ENCODE data around the gene POC1B. TPM values are rescaled to one million over a fixed set of nuclear protein-coding genes. Genes with fewer than 3 reads are reported as not detected.

Gene POC1B
- total and polyA plus RNA-seq, 10 donors, result 10.5 to 47.3 (median 30.4) TPM

- H3K4me3 ChIP-seq, result no peak overlapping the region
- 72 to 86% (median 76%) methylated on average over 9 of the region's 9 CpGs for WGBS, 5 donors
- intact Hi-C loops (cut with DNase I; ENCODE audit: low total_unique reads), result no loop called here
- no peaks in the 10 kb centered on the region for H3K9me3 ChIP-seq
- H3K4me1 ChIP-seq, result peaks cover 0 to 26% (median 2%) of the 10 kb centered on the region in 6 donors
- peaks cover 0 to 58% (median 17%) of the 10 kb centered on the region in 6 donors for H3K36me3 ChIP-seq
- H3K27ac ChIP-seq, result peak overlapping the region in 1 of 8 donors; percentile 5
- TF ChIP-seq CTCF (IDR thresholded peaks at IDR 0.05 in 8 of 11, conservative IDR thresholded peaks at IDR 0.05 in 3 of 11) (no peak), POLR2A (IDR thresholded peaks at IDR 0.05) (no peak), POLR2AphosphoS5 (IDR thresholded peaks at IDR 0.05) (no peak)
- no peaks in the 10 kb centered on the region for H3K27me3 ChIP-seq (replicated peaks in 1 of 7)
- DNase-seq, result no peak
These were observed 31.2 kb downstream of the POC1B start for GRCh38 chr12:89494411-89495231.

- TF ChIP-seq POLR2AphosphoS5 (IDR thresholded peaks at IDR 0.05) (no peak), CTCF (IDR thresholded peaks at IDR 0.05 in 8 of 11, conservative IDR thresholded peaks at IDR 0.05 in 3 of 11) (no peak), POLR2A (IDR thresholded peaks at IDR 0.05) (no peak)
- Histone ChIP-seq H3K4me1 (peaks cover 0 to 26% (median 2%) of the 10 kb centered on the region in 6 donors), H3K27me3 (replicated peaks in 1 of 7) (no peaks in the 10 kb centered on the region), H3K4me3 (no peak overlapping the region), H3K27ac (peak overlapping the region in 1 of 8 donors; percentile 5), H3K36me3 (peaks cover 0 to 58% (median 24%) of the 10 kb centered on the region in 6 donors), H3K9me3 (no peaks in the 10 kb centered on the region)
- DNase-seq, result no peak
- intact Hi-C loops (cut with DNase I; ENCODE audit: low total_unique reads), result no loop called here
- 77 to 83% (median 80%) methylated on average over 5 of the region's 5 CpGs for WGBS, 5 donors
These were observed 32.1 kb downstream of the POC1B start for GRCh38 chr12:89493670-89494302.

GRCh38 chr12:89492883-89493282 lies 33.0 kb downstream of the POC1B start:
- H3K4me3 ChIP-seq, result no peak overlapping the region
- WGBS, 5 donors, result 73 to 91% (median 86%) methylated on average over 5 of the region's 5 CpGs
- DNase-seq, result no peak
- peaks cover 0 to 65% (median 26%) of the 10 kb centered on the region in 6 donors for H3K36me3 ChIP-seq
- no peaks in the 10 kb centered on the region for H3K27me3 ChIP-seq (replicated peaks in 1 of 7)
- TF ChIP-seq CTCF (IDR thresholded peaks at IDR 0.05 in 8 of 11, conservative IDR thresholded peaks at IDR 0.05 in 3 of 11), result no peak
- TF ChIP-seq POLR2A (IDR thresholded peaks at IDR 0.05), result no peak
- no peak for TF ChIP-seq POLR2AphosphoS5 (IDR thresholded peaks at IDR 0.05)
- no peaks in the 10 kb centered on the region for H3K9me3 ChIP-seq
- intact Hi-C loops (cut with DNase I; ENCODE audit: low total_unique reads), result no loop called here
- no peak overlapping the region for H3K27ac ChIP-seq
- peaks cover 0 to 26% (median 2%) of the 10 kb centered on the region in 6 donors for H3K4me1 ChIP-seq

- Histone ChIP-seq H3K36me3 (peaks cover 0 to 71% (median 29%) of the 10 kb centered on the region in 6 donors), H3K27ac (no peak overlapping the region), H3K4me3 (no peak overlapping the region), H3K9me3 (no peaks in the 10 kb centered on the region), H3K27me3 (replicated peaks in 1 of 7) (no peaks in the 10 kb centered on the region), H3K4me1 (peaks cover 0 to 26% (median 2%) of the 10 kb centered on the region in 6 donors)
- intact Hi-C loops (cut with DNase I; ENCODE audit: low total_unique reads), result no loop called here
- TF ChIP-seq CTCF (IDR thresholded peaks at IDR 0.05 in 8 of 11, conservative IDR thresholded peaks at IDR 0.05 in 3 of 11) (no peak), POLR2AphosphoS5 (IDR thresholded peaks at IDR 0.05) (no peak), POLR2A (IDR thresholded peaks at IDR 0.05) (no peak)
- 86 to 100% (median 100%) methylated on average over 1 of the region's 1 CpG for WGBS, 5 donors
- no peak for DNase-seq
These were observed 34.9 kb downstream of the POC1B start for GRCh38 chr12:89490922-89491321.
